H9 (cell line): ENCODE results near the gene NSG1. TPM values are rescaled to one million over a fixed set of nuclear protein-coding genes. Genes with fewer than 3 reads are reported as not detected.

Source experiments
- DNase-seq: peaks from one replicate; pipeline ENCODE4 v3.0.0-alpha.2; 2017
- H2AFZ ChIP-seq: one replicate; pipeline ENCODE4 v1.6.1; 2013; ENCODE audit warnings: mild to moderate bottlenecking, low read length, control low read depth, moderate library complexity
- H2AK5ac ChIP-seq: 2 replicates; pipeline ENCODE4 v1.6.1; 2013; ENCODE audit warnings: low read length, control low read depth, mixed read lengths; ENCODE audit not compliant: insufficient read length
- H2BK120ac ChIP-seq: one replicate; pipeline ENCODE4 v1.6.1; 2013; ENCODE audit warnings: low read depth, mild to moderate bottlenecking, low read length, control low read depth, inconsistent platforms; ENCODE audit not compliant: poor library complexity, severe bottlenecking
- H2BK12ac ChIP-seq: 2 replicates; pipeline ENCODE4 v1.6.1; 2013; ENCODE audit warnings: low read length, control low read depth, mixed read lengths, low read depth; ENCODE audit not compliant: insufficient read length
- H2BK15ac ChIP-seq: 2 replicates; pipeline ENCODE4 v1.6.1; 2013; ENCODE audit warnings: low read depth, low read length, control low read depth
- H2BK20ac ChIP-seq: one replicate; pipeline ENCODE4 v1.6.1; 2013; ENCODE audit warnings: low read depth, mild to moderate bottlenecking, low read length, control low read depth, inconsistent platforms; ENCODE audit not compliant: poor library complexity, severe bottlenecking
- H2BK5ac ChIP-seq: 2 replicates; pipeline ENCODE4 v1.6.1; 2013; ENCODE audit warnings: low read length, control low read depth, mixed read lengths; ENCODE audit not compliant: insufficient read length
- H3K14ac ChIP-seq: 2 replicates; pipeline ENCODE4 v1.6.1; 2013; ENCODE audit warnings: low read length, control low read depth; ENCODE audit not compliant: insufficient read depth
- H3K18ac ChIP-seq: 2 replicates; pipeline ENCODE4 v1.6.1; 2013; ENCODE audit warnings: low read depth, mild to moderate bottlenecking, mixed read lengths, low read length, control low read depth; ENCODE audit not compliant: insufficient read length
- H3K23ac ChIP-seq: 2 replicates; pipeline ENCODE4 v1.6.1; 2013; ENCODE audit warnings: low read length, control low read depth, mixed read lengths, low read depth; ENCODE audit not compliant: insufficient read length
- H3K23me2 ChIP-seq: 2 replicates; pipeline ENCODE4 v1.6.1; 2013; ENCODE audit warnings: low read depth, mild to moderate bottlenecking, mixed read lengths, low read length, control low read depth; ENCODE audit not compliant: insufficient read length, poor library complexity, severe bottlenecking
- H3K27ac ChIP-seq: 2 replicates; pipeline ENCODE4 v1.5.1; 2013; ENCODE audit warnings: low read length, control low read depth, mixed read lengths, low read depth; ENCODE audit not compliant: insufficient read length
- H3K27me3 ChIP-seq: 2 replicates; pipeline ENCODE4 v1.6.1; 2013; ENCODE audit warnings: low read length, control low read depth, inconsistent platforms; ENCODE audit not compliant: insufficient read depth
- H3K4ac ChIP-seq: 2 replicates; pipeline ENCODE4 v1.6.1; 2013; ENCODE audit warnings: low read depth, mild to moderate bottlenecking, control low read depth, inconsistent platforms, low read length, moderate library complexity
- H3K4me1 ChIP-seq: 2 replicates; pipeline ENCODE4 v1.6.1; 2013; ENCODE audit warnings: low read length, control low read depth, inconsistent platforms; ENCODE audit not compliant: insufficient read depth
- H3K4me2 ChIP-seq: 2 replicates; pipeline ENCODE4 v1.6.1; 2013; ENCODE audit warnings: low read length, control low read depth, mixed read lengths; ENCODE audit not compliant: insufficient read length, insufficient read depth
- H3K56ac ChIP-seq: 2 replicates; pipeline ENCODE4 v1.6.1; 2013; ENCODE audit warnings: low read depth, mild to moderate bottlenecking, mixed read lengths, low read length, control low read depth; ENCODE audit not compliant: insufficient read length
- H3K79me1 ChIP-seq: 2 replicates; pipeline ENCODE4 v1.6.1; 2013; ENCODE audit warnings: low read depth, mild to moderate bottlenecking, moderate library complexity, low read length, control low read depth, inconsistent platforms; ENCODE audit not compliant: insufficient read depth, poor library complexity, severe bottlenecking
- H3K79me2 ChIP-seq: 2 replicates; pipeline ENCODE4 v1.6.1; 2013; ENCODE audit warnings: low read length, control low read depth, inconsistent platforms; ENCODE audit not compliant: insufficient read depth
- H3K9ac ChIP-seq: 2 replicates; pipeline ENCODE4 v1.6.1; 2013; ENCODE audit warnings: low read length, control low read depth, mixed read lengths; ENCODE audit not compliant: insufficient read length; ENCODE audit errors: extremely low read depth
- H3K9me3 ChIP-seq: one replicate; pipeline ENCODE4 v1.6.1; 2013; ENCODE audit warnings: low read depth, low read length, inconsistent platforms; ENCODE audit not compliant: control insufficient read depth
- H3T11ph ChIP-seq: one replicate; pipeline ENCODE4 v1.6.1; 2013; ENCODE audit warnings: mild to moderate bottlenecking, low read length, control low read depth, inconsistent platforms
- H4K20me1 ChIP-seq: one replicate; pipeline ENCODE4 v1.6.1; 2013; ENCODE audit not compliant: control insufficient read depth, insufficient read length, insufficient read depth
- H4K5ac ChIP-seq: 2 replicates; pipeline ENCODE4 v1.6.1; 2013; ENCODE audit warnings: low read depth, mild to moderate bottlenecking, mixed read lengths, low read length, control low read depth; ENCODE audit not compliant: insufficient read length
- H4K8ac ChIP-seq: replicated peaks from 2 replicates; pipeline ENCODE4 v1.6.1; 2013; ENCODE audit warnings: low read length, control low read depth, mixed read lengths, low read depth; ENCODE audit not compliant: insufficient read length
- H4K91ac ChIP-seq: 2 replicates; pipeline ENCODE4 v1.6.1; 2013; ENCODE audit warnings: low read depth, mild to moderate bottlenecking, moderate library complexity, mixed read lengths, low read length, control low read depth; ENCODE audit not compliant: insufficient read length
- H3K27ac Mint-ChIP-seq, 3 experiments: 2 replicates in 2 of 3; 3 replicates in 1 of 3; pipeline ENCODE4 v1.8.0; 2020 to 2021; ENCODE audit warnings: mixed read lengths in 3 of 3, mild to moderate bottlenecking in 1 of 3, moderate library complexity in 1 of 3
- H3K27me3 Mint-ChIP-seq: 2 replicates; pipeline ENCODE4 v1.8.0; 2021; ENCODE audit warnings: low read depth, mild to moderate bottlenecking, moderate library complexity, mixed read lengths
- H3K36me3 Mint-ChIP-seq, 3 experiments: 2 replicates in 2 of 3; 3 replicates in 1 of 3; pipeline ENCODE4 v1.8.0; 2020 to 2021; ENCODE audit warnings: low read depth in 3 of 3, mixed read lengths in 3 of 3; ENCODE audit not compliant: insufficient read depth in 1 of 3
- H3K4me1 Mint-ChIP-seq, 2 experiments: 2 replicates each; pipeline ENCODE4 v1.8.0; 2020; ENCODE audit warnings: mixed read lengths in 2 of 2
- H3K4me3 Mint-ChIP-seq, 2 experiments: 2 replicates in 1 of 2; 3 replicates in 1 of 2; pipeline ENCODE4 v1.8.0; 2020 to 2021; ENCODE audit warnings: mild to moderate bottlenecking in 2 of 2, mixed read lengths in 2 of 2, moderate library complexity in 1 of 2
- H3K9me3 Mint-ChIP-seq, 2 experiments: 2 replicates in 1 of 2; 3 replicates in 1 of 2; pipeline ENCODE4 v1.8.0; 2020; ENCODE audit warnings: mild to moderate bottlenecking in 2 of 2, mixed read lengths in 2 of 2, moderate library complexity in 1 of 2
- CTCF ChIP-seq: fragments of 200-600 bp; sonication (generic); conservative IDR thresholded peaks from 3 replicates; pipeline ENCODE4 v1.8.0; 2021; ENCODE audit warnings: antibody characterized with exemption, mild to moderate bottlenecking
- WGBS: extraction: QIAGEN DNeasy Blood & Tissue Kit; methylation state at CpG from one replicate; pipeline ENCODE4 v1.1.7; 2013; ENCODE audit warnings: missing lambda C conversion rate, low lambda C conversion rate, mixed read lengths; ENCODE audit not compliant: insufficient read length; ENCODE audit errors: extremely low coverage; 5-methylcytosine and 5-hydroxymethylcytosine counted together
- total RNA-seq: library from RNA; stranded (reverse); gene quantifications from 2 replicates; pipeline ENCODE4 v1.2.1, GENCODE V29; 2021

Gene NSG1
- total RNA-seq, 1 experiment from 2014 or later, result 9.3 TPM

GRCh38 chr4:4422856-4423499, 36.1 kb downstream of the NSG1 start:
- peak; percentile 17 for DNase-seq
- no peak overlapping the region; a peak in 1 of 7 replicates for H3K27ac Mint-ChIP-seq

More at GRCh38 chr4:4422856-4423499, 36.1 kb downstream of the NSG1 start:
- WGBS, result no CpG with 5 or more reads among the region's 12 CpGs
- Histone ChIP-seq H3K23me2 (no peaks in the 10 kb centered on the region), H3K4me2 (no peak overlapping the region), H2AK5ac (no peak overlapping the region), H3K4ac (no peak overlapping the region), H3K9me3 (no peaks in the 10 kb centered on the region), H3K18ac (no peak overlapping the region), H4K20me1 (peaks cover 2% of the 10 kb centered on the region), H3K23ac (no peak overlapping the region), H2BK20ac (no peak overlapping the region), H2BK15ac (no peak overlapping the region; the same call in 1 of the 2 replicates), H3K79me1 (no peaks in the 10 kb centered on the region), H3K79me2 (no peaks in the 10 kb centered on the region), H2BK5ac (no peak overlapping the region), H3K4me1 (peaks cover 28% of the 10 kb centered on the region), H4K91ac (no peak overlapping the region), H3T11ph (no peak overlapping the region), H4K5ac (no peak overlapping the region), H3K56ac (no peak overlapping the region), H2AFZ (no peak overlapping the region), H3K27me3 (no peaks in the 10 kb centered on the region), H3K14ac (peak overlapping the region; percentile 28), H3K9ac (no peak overlapping the region), H4K8ac (no peak overlapping the region), H3K27ac (no peak overlapping the region), H2BK120ac (no peak overlapping the region), H2BK12ac (no peak overlapping the region)
- Mint-ChIP-seq H3K36me3 (peaks cover 9 to 37% (median 34%) of the 10 kb centered on the region in 3 experiments), H3K4me1 (peaks cover 46 to 47% of the 10 kb centered on the region in 2 experiments), H3K27me3 (peaks cover 8% of the 10 kb centered on the region; the same call in 1 of the 2 replicates), H3K4me3 (no peak overlapping the region), H3K9me3 (no peaks in the 10 kb centered on the region)
- no peak for TF ChIP-seq CTCF
